Left hindlimb (tissue), 1 donor: ENCODE measurements around the gene C1QTNF12.

Experiments used
- DNase-seq: peaks from one replicate; pipeline ENCODE4 v3.0.0-alpha.2; 2018

The C1QTNF12 gene

GRCh38 chr1:1239614-1240347 lies 6.7 kb downstream of the C1QTNF12 start:
- DNase-seq, result no peak

- DNase-seq, result no peak
These were observed 7.3 kb downstream of the C1QTNF12 start for GRCh38 chr1:1239227-1239613.

- DNase-seq, result no peak
These were observed 7.8 kb downstream of the C1QTNF12 start for GRCh38 chr1:1238702-1239178.

GRCh38 chr1:1237874-1238701 lies 8.4 kb downstream of the C1QTNF12 start:
- DNase-seq, result no peak

DNA sequence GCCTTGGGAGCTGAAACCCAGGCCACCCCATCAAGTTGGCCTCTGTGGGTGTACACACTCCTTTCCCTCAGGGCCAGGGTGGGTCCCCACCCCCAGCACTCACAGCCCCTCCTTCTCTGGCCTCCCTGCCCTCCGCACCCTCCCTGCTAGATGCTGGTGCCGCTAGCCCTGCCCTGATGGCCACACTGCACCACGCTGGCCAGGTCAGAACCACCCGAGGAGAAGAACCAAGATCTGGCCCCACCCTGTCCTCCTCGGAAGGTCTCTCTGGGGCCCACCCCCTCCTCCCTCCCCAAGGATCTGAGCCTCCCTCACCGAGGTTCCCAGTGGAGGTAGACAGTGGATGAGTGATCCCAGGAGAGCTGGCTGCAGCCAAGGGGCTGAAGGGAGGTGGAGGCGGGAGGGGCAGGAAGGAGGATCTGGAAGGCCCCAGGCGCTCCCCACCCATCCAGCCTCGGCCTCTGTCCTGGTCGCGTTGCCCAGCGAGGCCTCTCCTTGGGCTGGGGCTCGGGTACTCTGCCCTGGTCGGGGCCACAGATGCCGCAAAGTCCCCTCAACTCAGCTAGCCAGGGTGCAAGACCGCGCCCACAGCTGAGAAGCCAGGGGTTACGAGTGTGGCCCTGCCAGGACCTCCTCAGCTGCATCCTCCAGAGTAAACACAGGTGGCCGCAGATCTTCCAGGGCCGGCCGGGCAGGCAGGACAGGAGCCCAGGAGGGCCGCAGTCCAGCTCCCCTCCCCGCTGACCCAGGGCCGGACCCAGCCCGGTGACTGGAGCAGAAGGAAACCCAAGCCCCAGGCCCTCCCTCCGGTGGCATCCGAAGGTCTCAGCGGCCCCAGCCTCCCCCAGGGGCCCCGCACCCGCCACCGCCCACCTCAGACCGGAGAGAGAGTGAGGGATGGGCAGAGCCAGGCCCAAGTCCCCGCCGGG lies 9.3 kb downstream of the C1QTNF12 start:
- DNase-seq, result no peak

GRCh38 chr1:1236176-1236763 lies 10.3 kb downstream of the C1QTNF12 start:
- no peak for DNase-seq

DNA sequence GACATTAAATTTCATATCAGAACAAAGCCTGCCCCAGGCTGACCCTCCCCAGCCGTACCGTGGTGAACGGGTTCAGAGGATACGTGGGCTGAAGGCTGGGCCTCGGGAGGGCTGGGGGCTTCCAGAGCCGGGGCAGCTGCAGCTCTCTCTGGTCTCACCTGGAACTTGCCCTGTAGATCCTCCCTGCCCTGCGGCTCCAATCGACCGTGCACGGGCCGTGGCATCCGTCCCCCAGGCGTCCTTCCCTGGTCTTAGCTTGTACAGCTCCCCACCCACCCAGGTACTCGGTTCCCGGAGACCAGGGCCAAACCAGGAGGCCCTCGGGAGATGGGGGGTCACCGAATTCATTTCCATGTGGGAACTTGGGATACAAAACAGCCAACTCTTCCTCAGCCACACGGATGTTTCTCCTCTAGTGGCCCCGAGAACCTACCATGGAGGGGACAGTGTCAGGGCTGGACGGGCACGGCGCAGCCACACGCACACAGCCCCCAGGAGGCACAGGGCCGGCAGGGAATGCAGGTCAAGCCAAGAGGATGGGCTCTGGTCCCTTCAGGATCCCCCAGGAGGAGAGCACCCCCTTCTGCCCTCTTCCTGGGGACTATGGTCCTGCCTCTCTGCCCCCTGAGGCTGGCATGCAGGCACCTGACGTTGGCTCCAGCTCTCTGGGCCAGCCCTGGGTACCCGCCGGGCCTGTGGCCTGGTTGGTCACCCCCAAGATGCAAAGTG lies 11.3 kb downstream of the C1QTNF12 start:
- DNase-seq, result no peak

DNA sequence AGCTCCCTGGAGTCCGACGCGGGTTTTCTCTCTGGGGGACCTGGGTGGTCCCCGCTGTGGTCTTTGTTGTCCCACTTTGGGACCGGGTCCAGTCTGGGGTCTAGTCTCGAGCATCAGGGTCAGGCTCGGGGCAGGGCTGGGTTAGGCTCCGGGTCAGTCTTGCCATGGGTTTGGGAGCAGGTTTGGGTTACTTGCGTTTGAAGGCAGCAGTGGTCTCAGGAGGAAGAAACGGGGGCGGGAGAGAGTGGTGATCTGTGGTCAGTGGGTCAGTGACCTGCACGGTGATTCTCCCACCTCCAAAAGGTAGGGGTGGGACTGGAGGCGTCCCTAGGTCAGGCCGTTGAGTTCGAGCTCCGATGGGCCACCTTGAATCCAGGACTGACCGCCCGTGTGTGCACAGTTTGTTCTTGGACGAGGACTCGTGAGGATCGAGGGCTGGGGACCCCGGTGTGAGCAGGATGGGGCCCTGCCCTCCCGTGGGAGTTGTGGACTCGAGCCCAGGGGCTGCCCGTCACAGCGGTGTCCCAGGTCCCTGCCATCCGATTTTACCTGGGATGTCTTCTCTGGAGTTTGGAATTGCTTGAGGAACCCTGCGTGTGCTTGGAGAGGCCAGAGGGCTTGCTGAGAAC lies 12.2 kb downstream of the C1QTNF12 start:
- no peak for DNase-seq

- DNase-seq, result no peak
These were observed 13.0 kb downstream of the C1QTNF12 start for GRCh38 chr1:1233567-1233892.

DNA sequence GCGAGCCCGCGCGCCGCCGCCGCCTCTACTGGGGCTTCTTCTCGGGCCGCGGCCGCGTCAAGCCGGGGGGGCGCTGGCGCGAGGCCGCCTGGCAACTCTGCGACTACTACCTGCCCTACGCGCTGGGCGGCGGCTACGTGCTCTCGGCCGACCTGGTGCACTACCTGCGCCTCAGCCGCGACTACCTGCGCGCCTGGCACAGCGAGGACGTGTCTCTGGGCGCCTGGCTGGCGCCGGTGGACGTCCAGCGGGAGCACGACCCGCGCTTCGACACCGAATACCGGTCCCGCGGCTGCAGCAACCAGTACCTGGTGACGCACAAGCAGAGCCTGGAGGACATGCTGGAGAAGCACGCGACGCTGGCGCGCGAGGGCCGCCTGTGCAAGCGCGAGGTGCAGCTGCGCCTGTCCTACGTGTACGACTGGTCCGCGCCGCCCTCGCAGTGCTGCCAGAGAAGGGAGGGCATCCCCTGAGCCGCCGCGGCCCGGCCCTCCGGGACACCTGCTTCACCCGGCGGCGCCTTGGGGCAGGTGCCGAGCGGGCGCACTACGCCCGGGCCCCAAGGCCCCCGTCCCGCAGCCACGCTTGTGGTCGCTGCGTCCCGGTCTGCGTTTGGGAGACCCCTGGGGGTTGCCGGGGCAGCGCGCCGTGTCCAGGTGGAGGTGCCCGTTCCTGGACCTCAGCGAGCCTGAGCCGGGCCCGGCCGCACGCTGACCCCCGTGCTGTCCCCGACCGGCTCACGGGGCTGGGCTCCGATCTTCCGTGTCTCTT lies 13.5 kb downstream of the C1QTNF12 start:
- no peak for DNase-seq

GRCh38 chr1:1232208-1232795 lies 14.2 kb downstream of the C1QTNF12 start, which contains the start of gene B3GALT6:
Gene B3GALT6 (plus strand): TSS chr1:1232237. CDS start chr1:1232279, 42 bp downstream.
- no peak for DNase-seq

DNA sequence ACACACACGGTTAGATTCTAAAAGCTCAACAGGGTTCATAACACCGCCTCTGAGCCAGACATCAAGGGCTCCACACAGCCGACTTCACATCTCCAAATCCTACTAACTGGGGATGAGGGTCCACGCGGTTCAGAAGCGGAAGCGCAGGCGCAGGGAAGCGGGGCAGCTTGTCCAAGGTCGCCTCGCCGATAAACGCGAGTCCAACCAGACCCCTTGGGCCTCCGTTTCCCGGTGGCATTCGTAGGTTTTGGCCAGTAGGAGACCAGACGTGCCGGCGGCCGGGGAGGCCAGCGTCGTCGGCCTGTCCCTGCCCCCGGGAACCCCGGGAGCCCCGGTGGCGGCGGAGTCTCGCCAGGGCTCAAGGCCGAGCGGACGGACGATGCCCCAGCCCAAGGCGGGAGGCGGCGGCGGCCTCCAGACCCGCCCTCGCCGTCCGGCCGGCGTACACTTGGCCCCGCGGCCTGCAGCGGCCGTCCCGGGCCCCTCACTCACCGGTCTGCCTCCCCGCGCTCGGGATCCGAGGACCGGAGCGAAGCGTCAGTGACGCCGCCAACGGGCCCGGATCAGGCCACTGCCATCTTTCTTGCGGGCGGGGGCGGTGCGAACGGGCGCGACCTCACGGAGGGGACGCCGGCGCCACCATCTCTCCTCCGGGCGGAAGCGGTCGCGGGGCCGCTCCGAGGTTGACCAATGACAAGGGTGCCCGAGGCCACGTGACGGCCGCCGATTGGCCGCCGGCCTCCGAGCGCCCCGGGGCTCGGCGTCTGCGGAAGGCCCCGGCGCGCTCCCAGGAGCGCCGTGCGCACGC lies 14.9 kb downstream of the C1QTNF12 start, which contains the start of gene SDF4:
Gene SDF4 (minus strand): TSS at position 602 of the 808 bp plus-strand sequence. CDS start 3,229 bp downstream, outside the sequence.
- peak; percentile 97 for DNase-seq

GRCh38 chr1:1230656-1231399 lies 15.7 kb downstream of the C1QTNF12 start:
- DNase-seq, result no peak

GRCh38 chr1:1229770-1230169 lies 16.8 kb downstream of the C1QTNF12 start:
- no peak for DNase-seq

DNA sequence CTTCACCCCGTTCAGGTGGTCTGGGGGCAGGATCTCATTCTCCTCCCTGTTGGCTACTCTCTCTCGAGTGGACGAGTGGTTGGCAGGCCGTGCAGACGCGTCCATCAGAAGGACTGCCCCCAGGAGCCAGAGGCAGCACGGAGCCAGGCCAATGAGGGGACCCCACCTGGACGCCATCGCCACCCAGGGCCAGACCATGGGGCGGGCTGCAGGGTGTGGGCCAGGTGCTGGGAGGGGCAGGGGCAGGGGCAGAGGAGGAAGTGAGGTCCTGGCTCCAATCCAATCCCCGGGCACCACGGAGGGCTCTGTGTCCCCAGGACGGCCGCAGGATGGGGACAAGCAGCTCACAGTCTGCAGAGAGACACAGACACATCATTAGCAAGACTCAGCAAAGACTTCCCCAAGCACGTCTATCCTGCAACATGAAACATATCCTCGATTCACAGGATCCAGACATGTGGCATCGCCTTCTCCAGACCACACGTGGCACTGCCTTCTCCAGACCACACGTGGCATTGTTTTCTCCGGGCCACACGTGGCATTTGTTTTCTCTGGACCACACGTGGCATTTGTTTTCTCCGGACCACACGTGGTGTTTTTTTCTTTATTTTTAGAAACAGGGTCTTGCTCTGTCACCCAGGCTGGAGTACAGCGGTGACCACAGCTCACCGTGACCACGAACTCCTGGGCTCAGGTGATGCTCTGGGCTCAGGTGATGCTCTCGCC lies 17.8 kb downstream of the C1QTNF12 start:
- DNase-seq, result no peak

DNA sequence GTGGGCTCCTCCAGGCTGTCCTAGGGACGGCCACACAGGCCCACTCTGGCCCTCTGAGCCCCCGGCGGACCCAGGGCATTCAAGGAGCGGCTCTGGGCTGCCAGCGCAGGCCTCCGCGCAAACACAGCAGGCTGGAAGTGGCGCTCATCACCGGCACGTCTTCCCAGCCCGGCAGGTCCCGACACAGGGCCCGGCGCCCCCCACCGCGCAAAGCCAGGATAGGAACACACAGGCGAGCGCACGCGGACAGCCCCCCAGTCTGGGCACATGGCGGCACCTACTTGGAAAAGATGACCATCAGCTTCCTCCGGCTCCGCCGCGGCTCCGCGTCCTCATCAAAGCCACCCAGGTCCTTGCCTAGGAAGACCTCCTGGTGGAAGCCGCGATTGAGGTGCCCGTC lies 18.3 kb downstream of the C1QTNF12 start:
- no peak for DNase-seq

DNA sequence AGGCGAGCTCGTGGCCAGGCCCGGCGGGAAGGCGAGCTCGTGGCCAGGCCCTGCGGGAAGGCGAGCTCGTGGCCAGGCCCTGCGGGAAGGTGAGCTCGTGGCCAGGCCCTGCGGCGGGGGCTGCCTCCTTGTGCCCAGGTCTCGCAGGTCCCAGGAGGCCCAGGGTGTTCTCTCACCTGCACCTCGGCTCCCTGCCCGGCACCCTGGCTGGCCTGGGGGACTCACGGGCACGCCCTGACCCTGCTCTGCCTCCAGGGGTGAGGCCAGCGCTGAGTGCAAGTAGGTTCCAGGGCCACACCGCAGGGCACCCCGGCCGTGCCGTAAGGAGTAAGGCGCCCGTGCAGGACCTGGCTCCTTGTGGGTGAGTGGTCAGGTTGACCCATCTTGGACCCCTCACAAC lies 19.1 kb downstream of the C1QTNF12 start:
- DNase-seq, result no peak
